Thoracic aorta (tissue), 2 donors: ENCODE measurements around the gene RPL26. TPM values are rescaled to one million over a fixed set of nuclear protein-coding genes. Genes with fewer than 3 reads are reported as not detected.

Source experiments
- ATAC-seq: fragments of 150-250 bp; one replicate; pipeline ENCODE4 v1.8.0; 2017; ENCODE audit warnings: low read depth; ENCODE audit not compliant: insufficient number of reproducible peaks, low FRiP score
- DNase-seq: peaks from one replicate; pipeline ENCODE4 v3.0.0-alpha.2; 2020; ENCODE audit warnings: low spot score
- H3K27ac ChIP-seq, 2 donors: fragments of 200-600 bp; sonication (generic); 1 replicate in 1 of 2; 2 replicates in 1 of 2; pipeline ENCODE4 v1.5.1; 2016; ENCODE audit warnings: mild to moderate bottlenecking in 2 of 2, moderate library complexity in 2 of 2
- H3K27me3 ChIP-seq: fragments of 200-600 bp; sonication (generic); replicated peaks from 2 replicates; pipeline ENCODE4 v1.6.0; 2016; ENCODE audit warnings: mild to moderate bottlenecking; ENCODE audit not compliant: insufficient read depth
- H3K36me3 ChIP-seq: fragments of 200-600 bp; sonication (generic); one replicate; pipeline ENCODE4 v1.5.1; 2016
- H3K4me1 ChIP-seq, 2 donors: fragments of 200-600 bp; sonication (generic); 1 replicate in 1 of 2; 2 replicates in 1 of 2; pipeline versions ENCODE4 v1.5.1 to v1.6.0; 2016; ENCODE audit warnings: low read depth in 2 of 2, mild to moderate bottlenecking in 1 of 2; ENCODE audit not compliant: control insufficient read depth in 1 of 2
- H3K4me3 ChIP-seq: fragments of 200-600 bp; sonication (generic); 2 replicates; pipeline ENCODE4 v1.5.1; 2016; ENCODE audit warnings: mild to moderate bottlenecking
- H3K9me3 ChIP-seq: fragments of 200-600 bp; sonication (generic); 2 replicates; pipeline ENCODE4 v1.5.1; 2016
- total RNA-seq, 2 donors: library from RNA; depleted of rRNA; stranded (reverse); fragments of >200 nt; gene quantifications; one replicate each; pipeline versions ENCODE4 v1.1.0 to v1.2.3, GENCODE V29; 2016
- TF ChIP-seq, protein P1 (sequence below): fragments of 200-600 bp; sonication (generic); IDR thresholded peaks from one replicate; pipeline ENCODE4 v1.5.1; 2019; ENCODE audit warnings: antibody characterized with exemption

Gene RPL26
- total RNA-seq, 2 donors from 2014 or later, result 1,235 to 1,884 TPM

- DNase-seq, result no peak
- TF ChIP-seq, protein P1, sequence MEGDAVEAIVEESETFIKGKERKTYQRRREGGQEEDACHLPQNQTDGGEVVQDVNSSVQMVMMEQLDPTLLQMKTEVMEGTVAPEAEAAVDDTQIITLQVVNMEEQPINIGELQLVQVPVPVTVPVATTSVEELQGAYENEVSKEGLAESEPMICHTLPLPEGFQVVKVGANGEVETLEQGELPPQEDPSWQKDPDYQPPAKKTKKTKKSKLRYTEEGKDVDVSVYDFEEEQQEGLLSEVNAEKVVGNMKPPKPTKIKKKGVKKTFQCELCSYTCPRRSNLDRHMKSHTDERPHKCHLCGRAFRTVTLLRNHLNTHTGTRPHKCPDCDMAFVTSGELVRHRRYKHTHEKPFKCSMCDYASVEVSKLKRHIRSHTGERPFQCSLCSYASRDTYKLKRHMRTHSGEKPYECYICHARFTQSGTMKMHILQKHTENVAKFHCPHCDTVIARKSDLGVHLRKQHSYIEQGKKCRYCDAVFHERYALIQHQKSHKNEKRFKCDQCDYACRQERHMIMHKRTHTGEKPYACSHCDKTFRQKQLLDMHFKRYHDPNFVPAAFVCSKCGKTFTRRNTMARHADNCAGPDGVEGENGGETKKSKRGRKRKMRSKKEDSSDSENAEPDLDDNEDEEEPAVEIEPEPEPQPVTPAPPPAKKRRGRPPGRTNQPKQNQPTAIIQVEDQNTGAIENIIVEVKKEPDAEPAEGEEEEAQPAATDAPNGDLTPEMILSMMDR, result no peak
- no peaks in the 10 kb centered on the region for H3K27me3 ChIP-seq
Measured at GRCh38 chr17:8391711-8392110, 8.7 kb upstream of the RPL26 start.

GRCh38 chr17:8387914-8388651 is 5.1 kb upstream of the RPL26 start:
- H3K36me3 ChIP-seq, result no peaks in the 10 kb centered on the region
- no peaks in the 10 kb centered on the region for H3K27me3 ChIP-seq
- no peaks in the 10 kb centered on the region for H3K9me3 ChIP-seq
- H3K4me1 ChIP-seq, result peaks cover 4 to 17% of the 10 kb centered on the region in 2 donors
- ATAC-seq (no peak), DNase-seq (no peak)
- no peak overlapping the region for H3K4me3 ChIP-seq
- TF ChIP-seq, protein P1, result no peak
- H3K27ac ChIP-seq, result no peak overlapping the region

More at GRCh38 chr17:8391711-8392110, 8.7 kb upstream of the RPL26 start:
- H3K36me3 ChIP-seq, result no peaks in the 10 kb centered on the region
- no peak for ATAC-seq
- no peaks in the 10 kb centered on the region for H3K9me3 ChIP-seq
- no peaks in the 10 kb centered on the region for H3K4me1 ChIP-seq
- H3K4me3 ChIP-seq, result no peak overlapping the region
- H3K27ac ChIP-seq, result no peak overlapping the region

DNA sequence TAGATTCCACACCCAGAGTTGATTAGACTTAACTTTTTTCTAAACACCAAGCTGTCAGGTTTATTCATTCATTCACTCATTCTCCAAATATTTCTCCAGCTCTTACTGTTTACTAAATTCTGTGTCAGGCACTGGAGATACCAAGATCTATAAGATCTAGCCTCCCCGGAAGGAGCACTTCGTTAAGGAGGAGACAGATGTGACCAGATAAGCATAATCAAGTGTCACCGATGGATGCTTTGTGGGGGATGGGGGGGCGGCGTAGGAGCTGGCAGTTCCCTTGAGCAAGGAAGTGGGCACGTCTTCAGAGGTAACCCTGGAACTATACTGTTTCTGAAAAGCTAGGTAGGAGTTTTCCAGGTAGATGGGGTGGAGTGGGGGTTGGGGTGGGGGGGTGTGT is 3.8 kb upstream of the RPL26 start:
- Histone ChIP-seq H3K9me3 (no peaks in the 10 kb centered on the region), H3K27ac (no peak overlapping the region), H3K36me3 (no peaks in the 10 kb centered on the region), H3K4me3 (no peak overlapping the region), H3K4me1 (peaks cover 9 to 22% of the 10 kb centered on the region in 2 donors), H3K27me3 (no peaks in the 10 kb centered on the region)
- ATAC-seq, result no peak
- TF ChIP-seq, protein P1, result no peak
- no peak for DNase-seq

GRCh38 chr17:8384801-8385378 is 1.9 kb upstream of the RPL26 start:
- ATAC-seq, result no peak
- Histone ChIP-seq H3K36me3 (peaks cover 12% of the 10 kb centered on the region), H3K27me3 (no peaks in the 10 kb centered on the region), H3K9me3 (no peaks in the 10 kb centered on the region), H3K4me3 (no peak overlapping the region), H3K27ac (no peak overlapping the region), H3K4me1 (peaks cover 11 to 42% of the 10 kb centered on the region in 2 donors)
- TF ChIP-seq, protein P1, result no peak
- DNase-seq, result no peak

DNA sequence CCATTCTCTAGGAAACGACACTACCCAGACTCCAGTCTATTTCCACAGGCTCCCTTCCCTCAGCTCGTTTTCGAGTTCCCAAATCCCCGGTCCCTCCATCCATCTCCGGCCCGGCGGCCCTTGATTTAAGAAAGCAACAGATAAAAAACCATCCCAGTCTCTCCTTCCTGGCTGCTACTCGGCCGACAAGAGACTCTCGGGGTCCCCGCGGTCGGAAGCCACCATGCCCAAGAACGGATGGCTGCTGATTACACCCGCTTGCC is 182 bp downstream of the RPL26 start:
- Histone ChIP-seq H3K27me3 (no peaks in the 10 kb centered on the region), H3K4me3 (peak overlapping the region; percentile 97), H3K36me3 (peaks cover 28% of the 10 kb centered on the region), H3K4me1 (peaks cover 11 to 43% of the 10 kb centered on the region in 2 donors), H3K27ac (peak overlapping the region; percentile 59 to 74), H3K9me3 (no peaks in the 10 kb centered on the region)
- DNase-seq (no peak), ATAC-seq (no peak)
- TF ChIP-seq, protein P1, result no peak
